Peyer's patch (tissue), 4 donors: ENCODE data around the gene TSPAN31. TPM values are rescaled to one million over a fixed set of nuclear protein-coding genes. Genes with fewer than 3 reads are reported as not detected.

Source experiments
- DNase-seq, 3 donors: peaks; one replicate each; pipeline ENCODE4 v3.0.0-alpha.2; 2017 to 2019
- H3K27ac ChIP-seq, 4 donors: fragments of 200-600 bp; sonication (generic); one replicate each; pipeline ENCODE4 v1.5.1; 2016 to 2019
- H3K27me3 ChIP-seq, 2 donors: fragments of 200-600 bp; sonication (generic); one replicate each; pipeline ENCODE4 v1.5.1; 2019
- H3K36me3 ChIP-seq, 3 donors: fragments of 200-600 bp; sonication (generic); one replicate each; pipeline ENCODE4 v1.5.1; 2016 to 2019
- H3K4me1 ChIP-seq, 4 donors: fragments of 200-600 bp; sonication (generic); one replicate each; pipeline ENCODE4 v1.5.1; 2016 to 2019
- H3K4me3 ChIP-seq, 4 donors: fragments of 200-600 bp; sonication (generic); 1 replicate in 3 of 4; 2 replicates in 1 of 4; pipeline ENCODE4 v1.5.1; 2016 to 2019; ENCODE audit warnings: mild to moderate bottlenecking in 1 of 4
- H3K9me3 ChIP-seq, 4 donors: fragments of 200-600 bp; sonication (generic); one replicate each; pipeline ENCODE4 v1.5.1; 2016 to 2019; ENCODE audit warnings: mild to moderate bottlenecking in 1 of 4
- CTCF ChIP-seq, 6 experiments: fragments of 450-650 bp in 4 of 6; fragments of 200-600 bp in 2 of 6; sonication (generic) in 1 of 6; IDR thresholded peaks; one replicate each; pipeline ENCODE4 v1.5.1; 2017 to 2019; ENCODE audit warnings: antibody characterized with exemption in 6 of 6, mild to moderate bottlenecking in 3 of 6, moderate library complexity in 1 of 6
- POLR2A ChIP-seq, 2 donors: fragments of 450-650 bp; IDR thresholded peaks; one replicate each; pipeline ENCODE4 v1.5.1; 2017; ENCODE audit warnings: antibody characterized with exemption in 2 of 2, mild to moderate bottlenecking in 2 of 2, moderate library complexity in 2 of 2
- total RNA-seq, 4 donors: library from RNA; depleted of rRNA; stranded (reverse); fragments of >200 nt; gene quantifications; one replicate each; pipeline ENCODE4 v1.1.0, GENCODE V29; 2016

TSPAN31 gene
- total RNA-seq, 4 donors from 2014 or later = 45.7 to 65.7 (median 55.6) TPM

- H3K27ac ChIP-seq = no peak overlapping the region
- H3K4me1 ChIP-seq = no peaks in the 10 kb centered on the region
- TF ChIP-seq POLR2A (IDR thresholded peaks at IDR 0.05) (no peak), CTCF (IDR thresholded peaks at IDR 0.05) (no peak)
- no peaks in the 10 kb centered on the region for H3K27me3 ChIP-seq
- peak in 1 of 3 donors; percentile 10 for DNase-seq
- H3K9me3 ChIP-seq = no peaks in the 10 kb centered on the region
- peaks cover 0 to 81% (median 0%) of the 10 kb centered on the region in 3 donors for H3K36me3 ChIP-seq
- no peak overlapping the region for H3K4me3 ChIP-seq
These were observed 27.7 kb upstream of the TSPAN31 start for GRCh38 chr12:57717131-57717530.

- Histone ChIP-seq H3K4me3 (no peak overlapping the region), H3K36me3 (peaks cover 0 to 78% (median 0%) of the 10 kb centered on the region in 3 donors), H3K27ac (no peak overlapping the region), H3K4me1 (no peaks in the 10 kb centered on the region), H3K27me3 (no peaks in the 10 kb centered on the region), H3K9me3 (no peaks in the 10 kb centered on the region)
- DNase-seq = peak in 1 of 3 donors; percentile 29
- no peak for TF ChIP-seq POLR2A (IDR thresholded peaks at IDR 0.05)
- TF ChIP-seq CTCF (IDR thresholded peaks at IDR 0.05) = no peak
These were observed 26.8 kb upstream of the TSPAN31 start for GRCh38 chr12:57717846-57718640.

DNA sequence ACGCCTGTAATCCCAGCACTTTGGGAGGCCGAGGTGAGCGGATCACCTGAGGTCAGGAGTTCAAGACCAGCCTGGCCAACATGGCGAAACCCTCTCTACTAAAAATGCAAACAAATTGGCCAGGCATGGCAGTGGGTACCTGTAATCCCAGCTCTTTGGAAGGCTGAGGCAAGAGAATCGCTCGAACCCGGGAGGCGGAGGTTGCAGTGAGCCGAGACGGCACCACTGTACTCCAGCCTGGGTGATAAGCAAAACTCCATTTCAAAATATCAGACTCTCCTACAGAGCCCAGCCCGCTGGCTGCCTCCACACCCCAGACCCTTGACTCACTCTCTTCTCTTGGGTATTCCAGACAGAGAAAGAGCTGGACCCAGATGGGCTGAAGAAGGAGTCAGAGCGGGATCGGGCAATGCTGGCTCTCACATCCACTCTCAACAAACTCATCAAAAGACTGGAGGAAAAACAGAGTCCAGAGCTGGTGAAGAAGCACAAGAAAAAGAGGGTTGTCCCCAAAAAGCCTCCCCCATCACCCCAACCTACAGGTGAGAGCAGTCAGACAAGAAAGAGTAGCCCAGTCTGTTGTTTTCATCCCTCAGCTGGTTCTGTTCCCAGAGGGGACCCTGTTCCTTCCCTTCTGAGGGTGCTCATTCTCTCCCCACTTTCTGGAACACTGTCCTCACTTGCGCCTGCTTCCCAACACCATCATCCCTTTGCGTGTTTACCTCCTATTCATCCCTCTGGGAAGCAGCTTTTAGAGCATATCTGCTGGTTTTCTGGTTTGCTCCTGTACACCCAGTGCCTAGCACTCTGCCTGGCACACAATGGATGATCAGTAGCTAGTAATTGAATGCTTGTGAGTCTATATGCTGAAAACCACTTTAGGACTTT is 26.0 kb upstream of the TSPAN31 start:
- TF ChIP-seq CTCF (IDR thresholded peaks at IDR 0.05) (no peak), POLR2A (IDR thresholded peaks at IDR 0.05) (no peak)
- peaks cover 0 to 78% (median 0%) of the 10 kb centered on the region in 3 donors for H3K36me3 ChIP-seq

DNA sequence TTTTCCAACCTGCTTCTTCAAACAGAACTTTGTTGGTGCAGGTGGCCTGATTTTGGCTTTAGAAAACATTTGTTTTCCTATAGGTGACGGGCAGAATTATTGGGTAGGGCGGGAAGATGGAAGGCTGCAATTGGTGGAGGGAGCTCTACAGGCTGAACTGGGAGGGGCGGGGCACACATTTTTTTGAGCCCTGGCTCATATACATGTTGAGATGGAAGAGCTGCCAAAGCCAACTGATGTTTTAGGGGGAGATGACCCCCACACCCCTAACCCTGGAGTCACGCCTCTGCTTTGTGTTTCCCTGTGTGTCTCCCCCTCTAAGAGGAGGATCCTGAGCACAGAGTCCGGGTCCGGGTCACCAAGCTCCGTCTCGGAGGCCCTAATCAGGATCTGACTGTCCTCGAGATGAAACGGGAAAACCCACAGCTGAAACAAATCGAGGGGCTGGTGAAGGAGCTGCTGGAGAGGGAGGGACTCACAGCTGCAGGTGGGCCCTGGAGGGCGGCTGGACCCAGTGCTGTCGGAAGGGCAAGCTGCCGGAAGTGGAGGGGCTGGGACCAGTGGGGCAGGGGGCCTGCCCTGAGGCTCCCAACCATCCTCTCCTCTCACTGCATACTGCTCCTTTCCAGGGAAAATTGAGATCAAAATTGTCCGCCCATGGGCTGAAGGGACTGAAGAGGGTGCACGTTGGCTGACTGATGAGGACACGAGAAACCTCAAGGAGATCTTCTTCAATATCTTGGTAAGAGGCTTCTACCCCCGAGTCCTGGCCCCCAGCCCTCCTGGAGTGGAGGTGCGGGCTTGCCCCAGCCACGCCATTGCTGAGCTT is 24.8 kb upstream of the TSPAN31 start:
- no peak overlapping the region for H3K27ac ChIP-seq
- no peaks in the 10 kb centered on the region for H3K27me3 ChIP-seq
- H3K36me3 ChIP-seq = peaks cover 0 to 68% (median 0%) of the 10 kb centered on the region in 3 donors
- no peak overlapping the region for H3K4me3 ChIP-seq
- DNase-seq = peak in 1 of 3 donors; percentile 37
- no peak for TF ChIP-seq CTCF (IDR thresholded peaks at IDR 0.05)
- no peak for TF ChIP-seq POLR2A (IDR thresholded peaks at IDR 0.05)
- H3K4me1 ChIP-seq = no peaks in the 10 kb centered on the region
- H3K9me3 ChIP-seq = no peaks in the 10 kb centered on the region

More for the DNA sequence above, 26.0 kb upstream of the TSPAN31 start:
- no peaks in the 10 kb centered on the region for H3K27me3 ChIP-seq
- DNase-seq = peak in 1 of 3 donors; percentile 35
- no peak overlapping the region for H3K4me3 ChIP-seq
- no peaks in the 10 kb centered on the region for H3K4me1 ChIP-seq
- H3K9me3 ChIP-seq = no peaks in the 10 kb centered on the region
- no peak overlapping the region for H3K27ac ChIP-seq
